NCI-H2196 (cell line): ENCODE data around the gene DIPK1C.
"Not testable (repeated sequence)": the region's sequence is repeated elsewhere in the genome, so short reads cannot be mapped to it uniquely, and the experiment has no call there.

Source experiments
- DNase-seq: peaks from one replicate; lab custom pipeline; 2025; ENCODE audit not compliant: unreplicated experiment; lab: John Stamatoyannopoulos, UW

The DIPK1C gene

DNA sequence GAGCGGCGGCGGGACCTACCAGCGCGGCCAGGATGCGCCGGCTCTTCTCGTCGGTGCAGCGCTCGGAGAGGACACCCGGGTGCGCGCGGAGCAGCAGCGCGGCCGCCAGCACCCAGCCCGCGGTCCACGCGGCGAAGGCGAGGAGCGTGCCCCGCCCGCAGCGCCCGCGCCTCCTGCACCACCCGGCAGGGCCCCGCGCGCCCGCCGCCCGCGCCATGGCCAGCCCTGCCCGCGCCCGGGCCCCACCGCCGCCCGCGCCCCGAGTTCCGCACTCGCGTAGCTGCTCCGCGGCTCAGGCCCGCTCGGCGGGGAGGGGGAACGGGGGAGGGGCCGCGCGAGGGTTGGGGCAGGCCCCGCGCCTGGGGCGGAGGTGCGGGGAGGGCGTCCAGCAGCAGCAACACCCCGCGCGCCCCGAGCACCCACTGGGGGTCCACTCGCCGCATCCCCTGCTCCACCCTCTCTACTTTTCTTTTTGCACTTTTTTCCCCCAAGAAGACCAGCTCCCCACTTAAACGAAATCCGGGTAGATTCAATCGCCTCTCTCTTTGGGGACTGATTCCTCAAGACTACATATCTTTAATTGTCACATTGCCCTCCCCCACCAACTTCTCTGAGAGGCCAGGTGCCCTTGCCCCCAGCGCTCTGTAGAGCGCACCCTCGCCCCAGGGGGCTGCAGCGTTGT is at the start of gene DIPK1C:
TSS of gene DIPK1C (minus strand) at position 266 of the 682 bp plus-strand sequence. CDS start at position 217, 49 bp downstream.
- no peak for DNase-seq

GRCh38 chr18:74506448-74507084 is 49.5 kb upstream of the DIPK1C start:
- DNase-seq = no peak

DNA sequence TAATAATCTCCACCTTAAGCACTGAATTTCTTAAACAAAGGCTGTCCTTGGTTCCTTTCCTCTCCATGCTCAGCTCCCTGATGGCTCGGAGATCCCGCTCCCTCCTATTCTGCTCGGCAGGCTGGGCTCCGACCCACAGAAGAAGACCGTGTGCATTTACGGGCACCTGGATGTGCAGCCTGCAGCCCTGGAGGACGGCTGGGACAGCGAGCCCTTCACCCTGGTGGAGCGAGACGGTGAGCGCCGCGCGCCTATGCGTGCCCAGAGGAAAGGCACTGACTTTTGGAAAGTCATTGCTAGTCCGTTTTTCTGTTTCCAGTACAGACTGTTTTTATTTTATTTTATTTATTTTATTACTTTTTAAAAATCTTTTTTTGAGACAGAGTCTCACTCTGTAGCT is 48.7 kb upstream of the DIPK1C start:
- DNase-seq = no peak

DNA sequence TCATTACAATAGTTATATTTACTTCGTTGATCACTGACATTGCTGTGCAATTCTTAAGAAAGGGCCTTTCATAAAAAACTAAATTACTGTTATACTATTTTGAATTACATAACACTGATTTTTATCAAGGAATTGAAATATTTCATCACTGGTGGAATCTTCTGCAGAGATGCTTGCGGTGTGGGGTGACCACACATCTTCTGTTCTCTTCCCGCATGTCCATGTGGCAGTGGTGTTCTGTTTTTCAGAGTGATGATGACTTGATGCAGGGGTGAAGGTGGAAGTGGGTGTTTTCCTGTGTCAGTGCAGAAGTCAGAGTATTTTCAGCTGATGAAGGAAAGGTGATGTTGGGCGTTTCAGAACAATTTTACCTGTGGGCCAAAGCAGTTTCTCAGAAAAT is 46.0 kb upstream of the DIPK1C start:
- DNase-seq = no peak

DNA sequence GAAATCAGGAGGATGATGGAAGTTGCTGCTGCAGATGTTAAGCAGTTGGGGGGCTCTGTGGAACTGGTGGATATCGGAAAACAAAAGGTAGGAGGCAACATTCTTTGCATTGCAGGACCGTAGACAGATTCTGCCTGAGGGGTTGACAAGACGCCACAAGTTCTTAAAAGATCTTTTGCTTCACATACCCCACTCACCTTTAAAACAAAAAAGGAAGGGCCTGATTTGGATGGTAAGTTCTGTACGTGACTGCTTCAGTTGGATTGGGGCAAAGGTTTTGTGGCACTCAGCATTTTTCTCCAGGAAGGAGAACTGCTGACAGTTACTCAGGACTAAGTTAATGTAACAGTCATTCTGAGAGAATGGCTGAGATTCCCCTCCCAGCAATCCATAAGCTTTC is 44.3 kb upstream of the DIPK1C start:
- DNase-seq = no peak

GRCh38 chr18:74500774-74501173 is 43.7 kb upstream of the DIPK1C start:
- DNase-seq = not testable (repeated sequence)

DNA sequence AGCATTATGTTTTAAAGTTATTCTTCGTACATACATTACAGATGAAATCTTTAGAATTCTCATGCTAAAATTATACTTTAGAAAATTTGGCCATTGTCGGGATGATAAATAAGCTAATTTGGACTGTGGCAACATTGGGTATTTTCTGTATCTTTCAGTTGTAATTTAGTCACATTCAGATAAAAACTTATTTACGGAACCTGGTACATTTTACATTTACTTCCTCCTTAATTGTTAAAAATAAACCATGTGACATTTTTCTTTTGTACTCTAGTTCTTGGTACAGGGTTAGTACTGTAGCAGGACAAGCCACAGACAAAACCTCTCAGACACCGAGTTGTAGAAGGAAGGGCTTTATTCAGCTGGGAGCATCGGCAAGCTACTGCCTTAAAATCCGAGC is 43.3 kb upstream of the DIPK1C start:
- DNase-seq = no peak

DNA sequence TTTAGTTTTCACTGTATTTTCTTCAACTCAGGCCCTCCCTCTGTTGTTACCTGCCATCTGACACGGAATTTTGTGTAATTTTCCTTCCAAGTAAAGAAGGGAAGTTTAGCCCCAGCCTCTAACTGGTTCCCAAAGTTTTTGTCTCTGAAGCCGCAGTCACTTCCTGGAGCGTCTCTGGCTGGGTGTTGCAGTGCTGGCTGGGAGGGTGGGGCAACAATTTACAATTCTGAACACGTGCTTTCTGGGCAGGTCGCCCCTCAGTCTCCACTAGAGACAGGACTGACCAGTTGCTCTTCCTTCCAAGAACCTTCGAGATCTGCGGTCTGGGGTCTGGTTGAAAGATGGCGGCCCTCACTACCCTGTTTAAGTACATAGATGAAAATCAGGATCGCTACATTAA is 42.5 kb upstream of the DIPK1C start:
- no peak for DNase-seq

DNA sequence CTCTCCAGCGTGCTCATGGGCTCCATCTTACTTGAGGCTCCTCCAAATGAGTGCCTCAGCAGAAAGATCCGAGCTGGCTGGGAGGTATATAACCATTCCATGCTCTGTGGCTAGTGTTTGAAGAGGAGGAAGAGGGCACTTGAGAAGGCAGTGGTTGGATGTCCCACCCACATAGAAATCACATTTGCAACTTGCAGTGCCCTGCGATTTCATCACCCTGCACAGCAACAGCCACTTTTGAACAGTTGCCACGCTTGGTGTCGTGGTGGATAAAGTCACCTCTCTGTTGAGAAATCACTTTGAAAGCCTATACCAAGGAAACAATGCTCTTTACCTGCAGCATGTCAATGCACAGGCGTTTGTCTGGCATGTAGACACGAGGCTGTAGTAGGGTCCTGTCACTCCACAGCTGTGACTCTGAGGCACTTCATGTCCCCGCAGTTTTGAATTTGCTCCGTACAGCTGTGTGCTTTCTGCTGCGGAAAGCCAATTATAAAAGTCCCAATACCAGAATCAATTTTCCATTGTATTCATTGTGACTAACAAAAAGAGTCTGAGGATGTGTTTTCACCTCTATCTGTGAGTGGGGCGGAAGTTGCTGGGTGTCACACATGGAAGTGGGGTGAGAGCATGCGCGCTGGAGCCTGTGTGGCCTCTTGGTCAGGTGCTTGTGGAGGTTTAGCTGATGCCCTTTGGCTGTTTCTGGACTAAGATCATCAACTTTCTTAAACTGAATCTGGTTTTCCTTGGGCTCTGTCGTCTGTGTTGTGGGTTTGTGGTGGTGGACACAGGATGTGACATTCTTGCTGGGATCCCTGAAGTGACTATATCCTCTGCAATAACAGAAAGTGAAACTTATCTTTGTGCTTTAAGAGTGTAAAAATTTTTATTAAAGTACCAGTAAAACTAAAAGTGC is 41.9 kb upstream of the DIPK1C start:
- no peak for DNase-seq

DNA sequence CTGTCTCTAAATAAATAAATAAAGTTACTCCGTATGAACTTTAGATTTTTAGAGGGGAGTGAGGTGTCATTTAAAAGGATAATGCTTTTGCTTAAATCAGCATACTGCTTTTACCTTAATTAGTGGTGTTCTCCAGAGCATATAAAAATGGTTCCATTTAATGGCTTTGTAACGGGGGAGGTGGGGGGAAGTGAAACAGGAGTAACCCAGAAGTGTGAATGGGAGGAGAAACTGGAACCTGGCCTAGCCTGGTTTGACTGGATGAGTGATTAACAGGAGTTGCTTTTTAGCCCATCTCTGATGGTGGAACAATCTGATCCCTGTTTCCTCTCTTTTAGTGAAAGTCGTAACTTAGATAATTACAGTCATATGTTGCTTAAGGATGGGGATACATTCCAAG is 40.7 kb upstream of the DIPK1C start:
- no peak for DNase-seq

DNA sequence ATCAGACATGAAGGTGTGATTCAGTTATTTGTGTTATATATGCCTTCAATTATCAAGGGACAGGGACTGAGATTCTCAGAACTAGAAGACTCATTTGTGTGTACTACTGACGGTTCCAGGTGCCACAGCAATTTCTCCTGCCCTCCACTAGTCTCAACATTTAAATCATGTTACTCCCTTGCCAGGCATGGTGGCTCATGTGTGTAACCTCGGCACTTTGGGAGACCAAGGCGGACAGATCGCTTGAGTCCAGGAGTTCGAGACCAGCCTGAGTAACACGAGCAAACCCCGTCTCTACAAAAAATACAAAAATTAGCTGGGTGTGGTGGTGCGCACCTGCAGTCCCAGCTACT is 40.2 kb upstream of the DIPK1C start:
- no peak for DNase-seq

DNA sequence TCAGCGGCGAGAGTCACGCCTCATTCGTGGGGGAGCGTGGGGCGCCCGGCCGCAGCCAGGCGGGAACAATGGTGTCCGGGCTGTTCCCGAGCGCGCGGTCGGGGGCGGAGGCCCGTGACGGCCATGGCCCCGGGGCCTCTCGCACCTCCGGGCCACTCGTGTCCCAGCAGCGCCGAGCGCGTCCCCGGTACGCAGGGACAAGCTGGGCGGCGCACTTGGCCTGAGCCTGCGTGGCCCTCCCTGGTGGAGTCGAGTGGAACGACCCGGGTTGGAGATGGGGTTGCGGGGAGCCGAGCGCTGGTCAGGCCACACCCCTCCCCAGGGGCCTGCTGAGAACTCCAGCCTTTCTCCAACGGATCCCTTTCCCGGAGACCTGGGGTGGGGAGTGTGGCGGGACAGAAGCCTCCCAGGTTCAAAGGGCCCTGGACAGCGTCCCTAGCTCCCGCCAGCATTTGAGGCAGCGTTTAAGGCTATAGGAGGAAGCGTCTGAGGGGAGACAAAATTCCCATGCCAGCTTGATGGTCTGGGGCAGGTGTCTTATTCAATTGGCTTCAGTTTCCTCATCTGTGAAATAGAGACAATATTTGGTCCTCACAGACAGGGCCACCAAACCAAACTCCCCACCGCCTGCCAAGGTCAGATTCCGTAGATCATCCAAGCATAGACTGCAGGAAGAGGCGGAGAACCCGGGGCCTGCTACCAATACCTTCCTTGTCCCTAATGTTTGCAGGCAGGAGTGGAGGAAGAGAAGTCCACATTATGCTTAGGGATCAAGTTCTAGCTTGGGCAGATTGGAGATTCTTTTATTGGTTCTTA is 39.6 kb upstream of the DIPK1C start:
- DNase-seq = peak; percentile 46

- DNase-seq = peak; percentile 99
These were observed 38.7 kb upstream of the DIPK1C start, which contains the start of gene CNDP2 for GRCh38 chr18:74495581-74496507. Gene CNDP2 (plus strand): TSS chr18:74496363. CDS start chr18:74499974, 3,611 bp downstream.

DNA sequence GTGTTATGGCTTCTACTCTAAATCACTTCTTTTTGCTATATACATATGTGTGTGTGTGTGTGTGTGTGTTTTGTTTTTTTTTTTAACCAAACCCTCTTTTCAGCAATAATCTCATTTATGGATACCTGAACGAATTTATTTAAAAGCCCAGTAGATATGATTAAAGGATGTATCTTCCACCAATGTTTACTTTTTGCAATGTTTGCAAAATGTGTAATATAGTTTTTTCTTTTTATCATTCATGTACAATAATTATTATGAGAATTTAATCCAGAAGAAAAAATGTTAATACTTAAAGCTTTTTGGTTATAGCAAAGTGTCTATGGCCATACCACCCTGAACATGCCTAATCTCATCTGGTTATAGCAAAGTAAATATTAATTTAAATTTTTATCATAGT is 37.4 kb upstream of the DIPK1C start:
- no peak for DNase-seq

GRCh38 chr18:74493689-74494088 is 36.6 kb upstream of the DIPK1C start:
- peak; percentile 56 for DNase-seq

GRCh38 chr18:74492259-74492658 is 35.2 kb upstream of the DIPK1C start:
- no peak for DNase-seq

GRCh38 chr18:74489676-74490075 is 32.6 kb upstream of the DIPK1C start:
- no peak for DNase-seq

DNA sequence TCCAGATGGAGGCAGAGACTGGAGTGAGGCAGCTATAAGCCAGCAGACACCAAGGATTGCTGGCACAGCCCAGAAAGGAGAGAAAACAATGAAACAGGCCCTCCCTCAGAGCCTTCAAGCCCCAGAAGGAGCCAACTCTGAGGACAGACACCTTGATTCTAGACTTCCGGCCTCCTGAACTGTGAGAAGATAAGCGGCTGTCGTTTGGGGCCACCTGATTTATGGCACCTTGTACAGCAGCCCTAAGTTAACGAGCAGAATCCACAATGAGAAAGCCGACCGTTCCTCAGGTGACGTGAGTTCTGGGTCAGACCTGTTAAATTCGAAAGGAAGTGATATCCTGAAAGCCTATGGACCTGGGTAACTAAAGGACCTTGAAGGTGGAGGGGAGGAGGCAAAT is 31.8 kb upstream of the DIPK1C start:
- no peak for DNase-seq

DNA sequence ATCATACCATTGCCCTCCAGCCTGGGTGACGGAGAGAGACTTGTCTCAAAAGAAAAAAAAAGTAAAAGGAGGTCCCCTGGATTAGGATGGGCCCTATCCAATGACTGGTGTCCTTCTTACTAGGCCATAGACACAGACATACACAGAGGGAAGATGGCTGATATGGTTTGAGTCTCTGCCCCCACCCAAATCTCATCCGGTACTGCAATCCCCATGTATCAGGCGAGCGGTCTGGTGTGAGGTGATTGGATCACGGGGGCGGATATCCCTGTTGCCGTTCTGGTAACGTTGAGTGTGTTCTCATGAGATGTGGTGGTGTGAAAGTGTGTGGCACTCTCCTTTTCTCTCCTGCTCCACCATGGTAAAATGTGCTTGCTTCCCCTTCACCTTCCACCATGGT is 31.2 kb upstream of the DIPK1C start:
- no peak for DNase-seq
